Diencephalon (tissue), 1 donor: ENCODE measurements around the gene ASL. TPM values are rescaled to one million over a fixed set of nuclear protein-coding genes. Genes with fewer than 3 reads are reported as not detected.

Experiments used
- total RNA-seq: library from RNA; depleted of rRNA; stranded (reverse); fragments of >200 nt; gene quantifications from one replicate; pipeline ENCODE4 v1.2.3, GENCODE V29; 2014

Gene ASL
- 11.8 TPM for total RNA-seq

DNA sequence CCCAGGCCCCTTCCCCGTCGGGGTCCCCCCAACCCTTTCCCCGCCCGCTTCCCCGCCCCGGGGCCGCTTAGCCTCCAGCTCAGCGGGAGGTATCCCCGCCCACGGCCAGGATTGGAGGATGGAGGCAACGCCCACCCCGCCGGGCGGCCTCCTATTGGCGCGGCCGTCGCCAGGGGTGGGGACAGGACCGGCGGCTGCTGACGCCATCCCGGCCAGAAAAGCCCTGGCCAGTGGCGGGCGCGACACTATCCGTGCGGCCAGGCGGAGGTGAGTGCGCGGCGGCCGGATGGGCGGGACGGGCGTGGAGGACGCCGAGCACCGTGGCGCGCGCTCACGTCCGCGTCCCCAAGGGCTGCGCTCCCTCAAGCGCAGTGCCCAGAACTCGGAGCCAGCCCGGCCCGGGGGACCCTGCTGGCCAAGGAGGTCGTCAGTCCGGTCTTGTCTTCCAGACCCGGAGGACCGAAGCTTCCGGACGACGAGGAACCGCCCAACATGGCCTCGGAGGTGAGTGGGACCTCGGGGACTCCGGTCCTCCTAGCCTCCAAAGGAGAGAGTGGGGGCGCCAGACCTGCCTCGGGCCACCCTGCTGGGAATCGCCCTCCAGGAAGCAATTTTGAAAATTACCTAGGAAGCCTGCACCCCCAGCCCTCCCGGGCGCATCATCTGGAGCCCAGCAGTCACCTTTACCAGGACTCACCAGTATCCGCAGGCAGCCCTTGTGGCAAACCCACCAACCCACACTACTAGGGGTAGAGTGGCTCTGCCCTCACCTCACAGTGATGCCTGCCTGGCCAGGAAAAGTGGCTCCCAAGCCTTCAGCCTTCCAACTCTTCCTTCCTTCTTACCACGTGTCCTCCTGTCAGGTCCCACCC, at the start of gene ASL:
TSS of gene ASL (plus strand) at position 230 of the 872 bp plus-strand sequence. CDS start at position 493, 263 bp downstream.

DNA sequence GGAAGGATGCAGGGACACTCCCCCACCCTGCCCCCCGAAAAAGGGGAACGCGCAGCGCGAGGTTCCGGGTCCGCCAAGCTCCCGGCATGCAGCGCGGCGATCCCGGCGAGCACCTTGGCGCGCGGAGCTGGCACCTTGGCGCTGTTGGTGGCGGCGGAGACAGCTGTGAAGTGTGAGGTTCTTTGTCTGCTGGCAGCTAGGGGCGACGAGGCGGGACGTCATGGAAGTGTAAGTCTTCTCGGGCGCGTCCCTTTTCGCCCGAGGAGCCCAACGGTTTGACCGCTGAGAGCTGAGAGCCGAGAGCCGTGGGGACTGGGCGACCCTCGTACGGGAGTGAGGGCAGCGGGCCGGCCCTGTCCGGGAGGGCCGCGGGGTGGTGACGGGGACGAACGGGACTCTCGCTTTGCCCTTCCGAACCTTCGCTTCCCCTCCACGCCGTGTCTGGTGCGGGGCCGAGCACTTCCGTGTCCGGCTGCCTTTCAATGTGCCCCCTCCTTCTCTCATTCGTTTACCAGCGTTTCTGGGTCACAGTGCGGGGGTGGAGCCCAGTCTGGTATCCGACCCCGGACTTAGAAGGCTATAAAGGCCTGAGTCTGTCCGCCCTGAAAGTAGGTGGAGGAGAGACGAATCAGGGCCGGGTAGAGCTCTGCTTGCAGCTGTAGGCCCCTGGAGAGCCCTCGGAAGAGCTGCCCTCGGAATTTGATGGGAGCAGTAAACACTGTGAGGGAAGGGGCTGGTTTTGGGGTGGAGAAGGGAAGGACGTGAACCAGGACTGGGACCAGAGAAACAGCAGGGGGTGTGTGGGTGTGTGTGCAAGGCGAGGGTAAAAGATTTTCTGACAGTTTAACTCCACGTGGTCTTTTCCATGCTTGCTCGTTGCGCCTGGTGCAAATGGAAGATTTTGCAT, 39.4 kb downstream of the ASL start, which contains the start of gene CRCP:
TSS of gene CRCP (plus strand) at position 105 of the 907 bp plus-strand sequence. CDS start at position 221, 116 bp downstream.

Other genes starting within 250 kb of the ASL start
- 41.5 TPM for gene VKORC1L1, start 202.7 kb upstream of the ASL start, total RNA-seq
- gene GUSB, start 93.6 kb upstream of the ASL start, total RNA-seq = 15.7 TPM
- gene CRCP, start 39.0 kb downstream of the ASL start, total RNA-seq = 48.9 TPM
- 92.3 TPM for gene TPST1, start 129.5 kb downstream of the ASL start, total RNA-seq